KBM-7 (cell line): ENCODE results near the gene PLCB1.

Source experiments
- DNase-seq: peaks from one replicate; pipeline ENCODE4 v3.0.0-alpha.2; 2015
- in situ Hi-C: fragments of 300-500 bp; cut with MboI; formaldehyde crosslinking; loops from 2 replicates; pipeline ENCODE4 v1.14.3; 2020; ENCODE audit warnings: low sequenced_read_pairs, low pct_unique_long_range_greater_than_20kb, mixed read lengths

The PLCB1 gene

GRCh38 chr20:8724884-8725283 is 592.8 kb downstream of the PLCB1 start:
- in situ Hi-C loops = no loop called here
- no peak for DNase-seq

- in situ Hi-C loops = no loop called here
- no peak for DNase-seq
These were observed 594.4 kb downstream of the PLCB1 start for GRCh38 chr20:8726460-8726859.

- in situ Hi-C loops = no loop called here
- no peak for DNase-seq
These were observed 602.9 kb downstream of the PLCB1 start for GRCh38 chr20:8735014-8735413.

- in situ Hi-C loops = no loop called here
- DNase-seq = no peak
These were observed 603.6 kb downstream of the PLCB1 start for GRCh38 chr20:8735674-8736073.

- in situ Hi-C loops = no loop called here
- no peak for DNase-seq
These were observed 608.2 kb downstream of the PLCB1 start for GRCh38 chr20:8740265-8740664.

GRCh38 chr20:8744228-8744844 is 612.3 kb downstream of the PLCB1 start:
- in situ Hi-C loops = no loop called here
- no peak for DNase-seq

GRCh38 chr20:8749101-8749500 is 617.0 kb downstream of the PLCB1 start:
- DNase-seq = no peak
- in situ Hi-C loops = no loop called here

GRCh38 chr20:8749986-8750385 is 617.9 kb downstream of the PLCB1 start:
- in situ Hi-C loops = no loop called here
- DNase-seq = no peak

- in situ Hi-C loops = no loop called here
- DNase-seq = no peak
These were observed 623.5 kb downstream of the PLCB1 start for GRCh38 chr20:8755340-8756118.

- no peak for DNase-seq
- in situ Hi-C loops = no loop called here
These were observed 624.3 kb downstream of the PLCB1 start for GRCh38 chr20:8756410-8756809.

GRCh38 chr20:8757146-8757545 is 625.1 kb downstream of the PLCB1 start:
- in situ Hi-C loops = no loop called here
- DNase-seq = no peak

GRCh38 chr20:8764344-8764962 is 632.4 kb downstream of the PLCB1 start:
- DNase-seq = no peak
- in situ Hi-C loops = no loop called here

GRCh38 chr20:8766868-8767390 is 634.9 kb downstream of the PLCB1 start:
- in situ Hi-C loops = no loop called here
- no peak for DNase-seq

- in situ Hi-C loops = no loop called here
- DNase-seq = no peak
These were observed 642.3 kb downstream of the PLCB1 start for GRCh38 chr20:8774412-8774811.

GRCh38 chr20:8777911-8778310 is 645.8 kb downstream of the PLCB1 start:
- in situ Hi-C loops = no loop called here
- DNase-seq = no peak

- in situ Hi-C loops = no loop called here
- DNase-seq = no peak
These were observed 646.3 kb downstream of the PLCB1 start for GRCh38 chr20:8778387-8778786.

- in situ Hi-C loops = no loop called here
- DNase-seq = no peak
These were observed 648.8 kb downstream of the PLCB1 start for GRCh38 chr20:8780915-8781314.

GRCh38 chr20:8782804-8783203 is 650.7 kb downstream of the PLCB1 start:
- no peak for DNase-seq
- in situ Hi-C loops = no loop called here

GRCh38 chr20:8783734-8784133 is 651.7 kb downstream of the PLCB1 start:
- in situ Hi-C loops = no loop called here
- no peak for DNase-seq

GRCh38 chr20:8786383-8786782 is 654.3 kb downstream of the PLCB1 start:
- in situ Hi-C loops = no loop called here
- no peak for DNase-seq
